Activated CD4-positive, alpha-beta T cell treated with anti-CD3 and anti-CD28 coated beads, Interleukin-2, Interleukin-4, amounts not matched to agents 100 ng/mL and 50 ng/mL, durations not matched to agents 16 hours and 8 hours (primary cell): ENCODE measurements around the gene SKP2.
"Not testable (repeated sequence)": the region's sequence is repeated elsewhere in the genome, so short reads cannot be mapped to it uniquely, and the experiment has no call there.

Experiments used
- DNase-seq: peaks from one replicate; pipeline ENCODE4 v3.0.0-alpha.2; 2020; ENCODE audit warnings: low spot score

SKP2 gene

GRCh38 chr5:36151434-36152323 lies at the start of gene SKP2, which contains the start of gene LMBRD2:
SKP2 (plus strand) TSS chr5:36152111; CDS start chr5:36152263, 152 bp downstream.
LMBRD2 (minus strand) TSS chr5:36151887; CDS start chr5:36143349, 8,538 bp downstream.
- peak; percentile 98 for DNase-seq

DNA sequence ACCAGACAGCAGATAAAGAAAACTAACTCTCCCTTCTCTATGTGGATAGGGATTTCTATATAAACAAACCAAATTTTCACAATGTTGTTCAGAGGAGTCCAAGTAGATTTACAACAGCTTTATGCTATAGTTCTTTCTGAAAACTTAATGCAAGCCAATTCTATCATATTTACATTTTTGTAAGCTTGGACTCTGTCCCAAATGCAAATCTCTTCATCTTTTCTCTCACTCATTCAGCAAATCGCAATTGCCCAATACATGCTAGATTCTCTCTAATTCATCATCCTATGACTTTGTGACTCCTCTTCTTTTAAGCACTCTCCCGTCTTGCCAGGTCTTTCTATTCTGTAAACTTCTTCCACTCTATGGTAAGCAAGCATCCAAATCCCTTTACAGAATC lies 46.1 kb upstream of the SKP2 start:
- no peak for DNase-seq

GRCh38 chr5:36108758-36109460 lies 43.0 kb upstream of the SKP2 start:
- DNase-seq, result no peak

DNA sequence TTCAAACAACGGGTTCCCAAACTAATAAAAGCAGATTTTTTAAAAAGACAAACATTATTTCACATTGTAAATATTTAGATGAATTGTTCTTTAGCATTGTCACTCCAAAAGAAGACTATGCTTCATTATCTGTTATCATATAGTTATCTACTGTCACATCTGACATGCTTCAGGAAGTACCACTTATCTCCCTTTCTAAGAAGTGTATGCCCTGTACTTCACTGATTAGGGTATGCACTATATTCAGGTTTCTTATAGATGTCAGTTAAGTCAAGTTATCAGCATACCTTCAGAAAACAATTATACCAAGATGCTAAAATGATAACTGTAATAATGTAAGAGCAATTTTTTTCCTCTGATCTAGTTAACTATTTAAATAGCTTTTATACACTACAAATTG lies 40.7 kb upstream of the SKP2 start:
- DNase-seq, result no peak

DNA sequence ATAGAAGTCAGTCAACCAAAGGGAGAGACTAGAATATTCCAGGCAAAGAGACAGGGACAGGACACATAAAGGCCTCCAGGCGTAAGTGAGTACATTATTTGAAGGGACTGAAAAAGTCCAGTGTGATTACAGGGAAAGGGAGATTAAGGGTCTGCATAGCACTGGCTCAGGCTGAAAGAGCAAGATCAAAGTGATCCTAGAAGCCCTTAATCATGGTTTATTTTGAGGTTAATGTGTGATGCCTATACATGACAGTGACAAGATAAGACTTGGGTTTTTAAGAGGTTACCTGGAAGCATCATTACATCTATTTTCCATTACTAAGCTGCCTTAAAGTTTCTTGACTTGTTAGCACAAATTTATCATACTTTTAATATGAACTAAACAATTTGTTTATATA lies 26.0 kb upstream of the SKP2 start:
- DNase-seq, result no peak

DNA sequence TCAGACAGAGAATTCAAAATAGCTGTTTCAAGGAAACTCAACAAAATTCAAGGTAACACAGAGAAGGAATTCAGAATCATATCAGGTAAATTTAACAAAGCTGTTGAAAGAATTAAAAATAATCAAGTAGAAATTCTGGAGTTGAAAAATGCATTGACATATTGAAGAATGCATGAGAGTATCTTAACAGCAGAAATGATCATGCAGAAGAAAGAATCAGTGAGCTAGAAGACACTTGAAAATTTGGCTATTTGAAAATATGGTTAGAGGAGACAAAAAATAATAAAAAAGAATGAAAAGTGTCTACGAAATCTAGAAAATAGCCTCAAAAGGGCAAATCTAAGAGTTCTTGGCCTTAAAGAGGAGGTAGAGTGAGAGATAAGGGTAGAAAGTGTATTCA lies 23.1 kb upstream of the SKP2 start:
- no peak for DNase-seq

GRCh38 chr5:36129666-36130065 lies 22.2 kb upstream of the SKP2 start:
- DNase-seq, result not testable (repeated sequence)

GRCh38 chr5:36133009-36133408 lies 18.9 kb upstream of the SKP2 start:
- DNase-seq, result not testable (repeated sequence)

DNA sequence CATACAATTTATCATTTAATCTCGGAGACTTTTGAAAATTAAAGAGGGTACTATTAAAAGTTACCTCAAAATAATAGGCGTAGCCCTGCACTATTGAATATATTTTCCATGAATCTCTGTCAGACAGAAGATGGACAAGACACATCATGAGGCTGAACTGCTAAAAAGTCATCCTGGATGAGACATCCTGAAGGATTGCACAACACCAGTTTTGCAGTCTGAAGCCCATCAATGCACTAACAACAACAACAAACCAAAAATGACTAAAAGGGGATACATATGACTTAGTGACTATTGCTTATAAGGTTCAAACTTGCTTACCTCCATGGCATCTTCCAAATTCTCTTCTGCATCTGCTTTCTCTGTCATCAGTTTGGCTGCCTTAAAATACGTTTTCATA lies 15.9 kb upstream of the SKP2 start:
- DNase-seq, result no peak

- DNase-seq, result no peak
These were observed 15.3 kb upstream of the SKP2 start for GRCh38 chr5:36136581-36136980.

GRCh38 chr5:36138900-36139683 lies 12.8 kb upstream of the SKP2 start:
- no peak for DNase-seq

DNA sequence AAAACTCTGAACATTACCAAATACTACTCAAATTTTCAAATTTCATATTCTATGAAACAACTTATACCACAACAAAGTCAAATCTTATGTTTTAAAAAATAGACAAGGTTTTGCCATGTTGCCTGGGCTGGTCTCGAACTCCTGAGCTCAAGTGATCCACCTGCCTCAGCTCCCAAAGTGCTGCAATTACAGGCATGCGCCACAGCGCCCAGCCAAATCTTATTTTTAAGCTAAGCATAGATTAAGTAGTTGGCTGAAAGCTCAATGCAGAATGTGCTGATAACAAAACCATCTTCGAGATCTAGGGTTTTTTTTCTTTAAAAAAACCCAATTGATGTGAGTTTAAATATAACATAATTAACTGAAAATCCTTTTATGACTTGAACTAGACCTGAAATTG lies 6.6 kb upstream of the SKP2 start:
- DNase-seq, result no peak

GRCh38 chr5:36146390-36146789 lies 5.5 kb upstream of the SKP2 start:
- DNase-seq, result no peak

- no peak for DNase-seq
These were observed 4.2 kb upstream of the SKP2 start for GRCh38 chr5:36147681-36148080.

DNA sequence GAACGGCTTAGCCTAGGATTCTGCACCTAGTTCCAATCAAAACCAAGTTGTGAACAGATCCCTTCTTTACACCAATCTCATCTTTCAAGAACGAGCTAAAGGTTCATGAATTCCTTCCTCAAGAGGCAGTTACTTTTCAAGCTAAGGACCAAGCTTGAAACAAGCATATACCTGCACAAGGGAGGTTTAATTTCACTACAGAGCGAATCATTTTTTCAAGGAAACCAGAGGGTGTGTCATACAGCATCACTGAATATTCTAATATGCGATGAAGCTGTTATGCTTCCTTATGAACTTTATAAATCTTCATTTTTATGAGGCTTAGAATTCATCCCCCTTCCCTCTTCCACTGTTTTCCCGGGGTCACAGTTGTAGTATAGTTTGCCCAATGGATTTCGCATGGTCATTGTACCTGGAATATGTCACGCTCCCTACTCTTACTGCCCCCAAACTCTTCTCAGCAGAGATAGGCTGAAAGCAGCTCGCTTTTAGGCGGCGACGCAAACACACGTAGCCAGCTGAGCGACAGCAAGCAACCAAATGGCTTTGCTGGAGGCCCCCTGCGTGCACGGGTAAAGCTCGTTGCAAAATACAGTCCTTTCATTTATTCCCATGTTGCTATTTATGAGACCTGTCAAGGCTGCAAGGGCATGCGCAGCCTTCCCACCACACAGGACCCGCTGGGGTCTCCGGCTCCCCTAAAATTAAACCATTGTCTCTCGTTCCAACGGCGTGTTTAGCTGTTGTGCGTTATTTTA lies 1.1 kb upstream of the SKP2 start:
- peak; percentile 65 for DNase-seq

DNA sequence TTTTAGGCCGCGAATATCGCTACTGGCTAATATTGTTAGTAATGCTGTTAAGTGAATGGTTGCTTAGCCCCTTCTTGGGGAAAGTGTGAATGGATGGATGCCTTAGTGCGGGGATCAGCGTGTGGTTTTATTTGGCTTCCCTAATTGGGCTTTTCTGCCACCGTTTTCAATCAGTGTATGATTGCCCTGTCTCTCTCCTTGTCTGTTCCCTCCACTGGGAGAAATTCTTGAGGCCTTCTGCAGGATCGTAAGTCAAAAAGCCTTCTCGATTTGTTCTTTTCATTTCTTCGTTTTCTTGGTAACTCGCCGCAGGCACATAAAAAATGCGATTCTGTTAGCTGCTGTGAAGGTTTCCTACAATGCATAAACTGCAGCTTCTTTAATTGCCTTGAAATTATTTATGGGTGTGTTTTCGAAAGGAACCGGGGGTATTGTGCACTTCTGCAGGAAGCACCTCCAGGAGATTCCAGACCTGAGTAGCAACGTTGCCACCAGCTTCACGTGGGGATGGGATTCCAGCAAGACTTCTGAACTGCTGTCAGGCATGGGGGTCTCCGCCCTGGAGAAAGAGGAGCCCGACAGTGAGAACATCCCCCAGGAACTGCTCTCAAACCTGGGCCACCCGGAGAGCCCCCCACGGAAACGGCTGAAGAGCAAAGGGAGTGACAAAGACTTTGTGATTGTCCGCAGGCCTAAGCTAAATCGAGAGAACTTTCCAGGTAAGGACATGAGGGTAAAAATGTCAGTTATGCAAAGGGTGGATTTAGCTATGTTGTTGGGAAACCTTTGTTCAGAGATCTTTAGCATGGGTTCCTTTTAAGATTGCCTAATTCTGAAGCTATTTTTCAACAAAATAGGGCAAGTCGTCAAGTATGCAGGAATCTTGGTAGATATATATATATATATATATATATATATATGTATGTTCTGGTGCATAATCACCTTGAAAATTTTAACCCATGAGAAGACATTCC lies 700 bp downstream of the SKP2 start:
- no peak for DNase-seq

DNA sequence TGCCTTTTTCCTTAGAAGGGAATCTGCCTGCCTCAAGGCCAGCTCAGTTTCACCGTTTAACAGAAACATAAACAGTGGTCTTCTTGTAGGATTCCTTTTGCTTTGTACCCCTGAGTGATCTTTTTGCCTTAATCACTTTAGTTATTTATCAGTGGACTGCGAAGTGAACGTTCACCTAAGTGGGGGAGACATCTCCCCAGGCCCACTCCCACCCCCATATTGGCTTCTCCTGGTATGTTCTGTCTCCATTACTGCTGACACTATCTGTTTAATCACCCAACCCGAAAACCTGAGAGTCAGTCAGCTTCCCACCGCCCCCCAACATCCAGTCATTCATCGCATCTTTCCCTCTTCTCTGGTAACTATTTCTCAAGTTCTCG lies 1.4 kb downstream of the SKP2 start:
- DNase-seq, result no peak

DNA sequence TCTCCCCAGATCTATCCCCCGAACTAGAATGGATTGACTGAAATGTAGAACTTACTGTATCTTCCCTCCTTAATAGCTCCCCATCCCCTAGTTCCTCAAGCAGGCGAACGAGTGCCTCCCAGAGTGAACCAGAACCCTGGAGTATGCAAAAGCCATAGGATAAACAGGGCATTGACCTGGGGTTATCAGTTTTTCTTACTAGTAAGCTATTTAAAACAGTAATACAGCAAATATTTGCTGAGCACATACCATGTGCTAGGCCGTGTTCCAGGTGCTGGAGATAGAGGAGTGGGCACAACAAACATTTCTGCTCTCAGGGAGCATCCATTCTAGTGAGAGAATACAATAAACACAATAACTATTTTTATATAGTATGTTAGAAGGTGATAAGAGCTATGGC lies 1.8 kb downstream of the SKP2 start:
- no peak for DNase-seq

GRCh38 chr5:36155291-36155690 lies 3.4 kb downstream of the SKP2 start:
- no peak for DNase-seq

GRCh38 chr5:36156121-36156601 lies 4.2 kb downstream of the SKP2 start:
- no peak for DNase-seq
